NCI-H2196 (cell line): ENCODE results near the gene NRG4.
"Not testable (repeated sequence)": the region's sequence is repeated elsewhere in the genome, so short reads cannot be mapped to it uniquely, and the experiment has no call there.

Experiments used
- DNase-seq: peaks from one replicate; lab custom pipeline; 2025; ENCODE audit not compliant: unreplicated experiment; lab: John Stamatoyannopoulos, UW

NRG4 gene, protein sequence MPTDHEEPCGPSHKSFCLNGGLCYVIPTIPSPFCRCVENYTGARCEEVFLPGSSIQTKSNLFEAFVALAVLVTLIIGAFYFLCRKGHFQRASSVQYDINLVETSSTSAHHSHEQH

DNA sequence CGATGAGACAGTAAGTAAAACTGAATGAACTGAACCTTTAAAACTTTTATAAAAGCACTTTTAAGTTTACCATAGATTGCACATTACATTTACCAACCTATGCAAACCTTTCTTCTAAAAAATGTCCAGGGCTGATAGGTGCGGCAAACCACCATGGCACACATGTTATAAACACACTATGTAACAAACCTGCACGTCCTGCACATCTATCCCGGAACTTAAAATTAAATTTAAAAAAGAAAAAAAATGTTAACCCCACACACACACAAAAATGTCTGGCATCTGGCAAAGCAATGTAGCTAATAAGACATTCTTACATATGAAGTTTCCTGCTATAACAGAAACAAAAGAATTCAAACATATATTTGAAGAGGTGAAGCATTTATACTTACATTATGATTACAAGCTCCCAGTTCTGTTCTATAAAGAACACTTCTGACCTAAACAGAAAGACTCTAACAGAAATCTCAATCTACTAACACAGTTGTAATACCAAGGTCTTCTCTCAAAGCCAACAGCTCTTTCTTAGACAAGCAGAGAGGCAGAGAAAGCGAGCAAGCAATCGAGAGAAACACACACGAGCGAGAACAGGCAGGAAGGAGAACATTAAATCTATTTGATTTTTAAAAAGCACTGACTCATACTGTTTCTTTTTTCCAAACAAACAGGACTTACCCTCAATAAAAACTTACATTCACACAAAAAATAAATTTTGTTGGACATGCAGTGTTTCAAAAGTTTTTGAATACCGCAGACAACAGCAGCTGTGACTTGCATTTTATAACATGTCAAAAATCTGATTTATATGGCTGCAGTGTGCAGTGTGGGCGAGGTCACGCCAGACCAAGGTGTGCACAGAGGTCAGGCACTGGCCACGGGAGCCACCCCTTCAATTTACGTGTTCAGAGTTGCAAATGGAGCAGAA, at the start of gene NRG4:
Gene NRG4 (minus strand): TSS at position 798 of the 925 bp plus-strand sequence. CDS start 1,194 bp downstream, outside the sequence.
- no peak for DNase-seq

DNA sequence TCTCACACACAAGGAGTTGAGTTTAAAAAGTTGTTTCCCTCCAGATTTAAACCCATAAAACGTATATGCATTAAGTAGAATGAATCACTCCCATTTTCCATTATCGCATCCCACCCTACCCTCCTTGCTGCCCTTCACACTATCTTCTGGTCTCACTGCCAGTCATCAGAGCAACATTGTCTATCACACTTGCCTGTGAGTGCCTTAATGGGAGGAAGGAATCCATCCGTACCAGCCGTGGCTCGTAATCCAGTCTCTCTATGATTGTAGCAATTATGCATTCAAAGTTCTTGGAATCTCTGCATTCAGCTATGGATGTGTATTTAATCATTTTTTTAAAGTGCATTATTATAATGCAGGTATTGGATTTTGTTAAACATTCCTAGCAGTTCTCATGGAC, 49.5 kb upstream of the NRG4 start:
- DNase-seq, result no peak

DNA sequence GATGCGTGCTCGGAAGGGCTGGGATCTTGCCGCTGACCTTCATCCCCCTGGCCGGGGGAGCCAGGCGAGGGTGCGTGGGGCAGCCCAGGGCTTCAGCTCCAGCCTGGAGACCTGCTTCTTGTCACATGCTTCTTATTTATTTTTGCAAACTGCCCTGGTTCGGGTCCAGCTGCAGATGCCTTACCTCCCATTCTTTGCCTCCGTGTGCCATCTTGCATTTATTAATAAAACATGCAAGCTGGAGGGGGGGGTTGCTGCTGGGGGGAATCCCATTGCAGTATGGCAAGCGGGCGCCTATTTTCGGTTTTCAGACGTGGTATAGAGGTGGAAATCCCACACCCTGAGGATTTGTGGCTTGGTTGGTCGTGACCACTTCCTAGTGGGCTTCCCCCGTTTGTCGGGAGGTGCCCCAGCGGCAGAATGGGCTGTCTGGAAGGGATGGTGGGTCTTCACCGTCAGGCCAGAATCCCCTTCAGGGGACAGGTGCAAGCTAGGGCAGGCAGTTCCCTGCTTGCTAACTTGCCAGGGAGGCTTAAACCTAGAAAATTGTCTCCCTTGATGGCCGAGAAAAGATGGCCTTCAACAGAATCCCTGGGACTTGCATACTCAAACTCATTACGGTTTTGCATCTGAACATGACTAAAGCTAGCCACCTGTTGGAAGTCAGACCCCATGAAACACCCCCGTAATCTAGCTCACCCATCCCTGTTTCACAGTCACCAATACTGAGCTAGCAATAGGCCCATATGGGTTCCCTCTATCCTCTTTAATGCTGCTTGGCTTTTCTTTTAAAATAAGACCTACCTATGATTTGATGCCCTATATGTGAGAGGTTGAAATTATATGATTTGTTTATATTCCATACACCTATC, 48.1 kb upstream of the NRG4 start:
- DNase-seq, result no peak

DNA sequence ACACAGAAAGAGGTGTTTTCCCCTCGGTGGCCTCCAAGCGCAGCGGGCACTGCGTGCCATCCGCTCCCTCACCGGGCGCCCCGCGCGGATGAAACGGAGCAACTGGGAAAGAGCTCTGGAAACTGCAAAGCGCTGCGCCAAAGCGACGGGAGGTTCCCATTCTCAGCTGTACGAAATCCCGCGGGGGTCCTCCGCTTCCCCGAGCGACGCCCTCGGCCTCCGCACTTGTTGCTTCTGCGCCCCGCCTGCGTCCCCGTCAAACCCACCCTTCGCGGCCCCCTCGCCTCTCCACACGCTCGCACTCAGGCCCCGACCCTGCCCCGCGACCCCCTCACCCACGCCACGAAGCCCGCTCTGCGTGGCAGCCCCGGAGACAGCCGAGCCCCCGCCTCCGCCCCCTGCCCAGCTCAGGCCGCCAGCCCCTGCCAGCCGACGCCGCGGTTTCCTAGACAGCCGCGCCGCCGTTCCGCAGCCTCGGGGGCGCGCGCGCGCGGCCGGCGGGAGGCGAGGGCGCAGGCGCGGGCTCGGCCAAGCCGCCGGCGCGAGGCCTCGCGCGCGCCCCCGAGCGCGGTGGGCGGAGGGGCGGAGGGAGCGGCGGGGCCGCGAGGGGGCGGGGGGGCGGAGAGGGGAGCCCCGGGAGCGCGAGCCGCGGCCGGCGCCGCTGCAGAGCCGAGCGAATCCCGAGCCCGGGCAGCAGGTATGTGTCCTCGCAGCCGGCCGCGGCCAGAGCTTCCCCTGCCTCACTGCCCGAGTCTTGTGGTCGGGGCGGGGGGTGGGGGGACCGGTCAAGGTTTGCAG, 47.3 kb upstream of the NRG4 start, which contains the start of gene TMEM266:
Gene TMEM266 (plus strand): TSS at position 666 of the 798 bp plus-strand sequence. CDS start 74,279 bp downstream, outside the sequence.
- peak; percentile 69 for DNase-seq

DNA sequence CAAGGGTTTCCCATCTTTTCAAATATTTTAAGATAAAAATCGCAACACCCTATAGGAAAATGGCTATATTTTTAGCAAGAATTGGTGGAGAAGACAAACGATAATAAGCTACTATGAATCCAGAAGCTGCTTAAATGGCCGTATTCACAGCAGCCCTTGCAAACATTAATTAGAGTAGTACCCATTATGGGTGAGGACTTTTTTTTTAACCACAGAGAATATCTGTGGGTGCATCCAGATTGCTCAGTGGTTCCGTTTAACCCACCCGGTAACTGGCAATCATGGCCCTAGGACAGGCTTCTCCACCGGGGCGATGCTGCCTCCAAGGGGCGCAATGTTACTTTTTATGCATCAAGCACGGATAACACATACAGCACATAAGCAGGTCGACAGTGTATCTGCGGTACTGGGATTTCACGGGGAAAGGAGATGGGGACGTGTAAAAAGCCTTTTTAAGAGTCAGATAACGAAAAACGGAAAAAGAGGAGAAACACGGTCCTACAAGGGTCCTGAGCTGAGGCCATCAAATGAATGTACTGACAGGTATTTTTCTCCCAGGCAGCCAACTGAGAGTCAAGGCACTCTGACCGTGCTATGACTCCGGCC, 46.6 kb upstream of the NRG4 start:
- DNase-seq, result no peak

DNA sequence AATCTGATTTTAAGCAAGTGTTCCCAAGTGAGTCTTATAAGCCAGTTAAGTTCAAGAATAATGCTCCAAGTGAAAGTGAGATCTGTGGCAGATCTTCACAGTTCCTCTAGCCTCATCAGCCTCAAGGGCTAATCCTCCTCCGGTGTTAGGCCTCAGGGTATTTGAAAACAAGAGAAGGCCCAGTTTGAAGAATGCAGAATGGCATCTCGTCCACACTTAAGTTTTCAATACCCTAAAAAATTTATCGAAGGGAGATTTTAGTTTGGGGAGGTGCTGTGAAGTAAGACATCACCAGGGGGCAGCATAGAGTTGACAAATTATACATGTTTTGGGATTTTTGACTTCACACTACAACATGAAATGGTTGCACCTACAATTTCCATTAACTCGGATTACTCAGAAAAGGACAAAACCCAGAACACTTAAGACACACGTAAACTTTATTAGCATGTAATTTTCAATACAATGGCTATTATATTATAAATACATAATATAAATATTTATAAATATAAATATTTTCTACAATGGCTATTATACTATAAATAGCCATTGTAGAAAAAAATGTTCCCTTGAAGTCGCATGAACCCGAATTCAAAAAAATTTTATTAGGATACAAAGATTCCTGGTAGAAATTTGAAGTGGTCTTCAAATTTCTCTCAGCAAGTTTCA, 45.2 kb upstream of the NRG4 start:
- DNase-seq, result peak; percentile 30

DNA sequence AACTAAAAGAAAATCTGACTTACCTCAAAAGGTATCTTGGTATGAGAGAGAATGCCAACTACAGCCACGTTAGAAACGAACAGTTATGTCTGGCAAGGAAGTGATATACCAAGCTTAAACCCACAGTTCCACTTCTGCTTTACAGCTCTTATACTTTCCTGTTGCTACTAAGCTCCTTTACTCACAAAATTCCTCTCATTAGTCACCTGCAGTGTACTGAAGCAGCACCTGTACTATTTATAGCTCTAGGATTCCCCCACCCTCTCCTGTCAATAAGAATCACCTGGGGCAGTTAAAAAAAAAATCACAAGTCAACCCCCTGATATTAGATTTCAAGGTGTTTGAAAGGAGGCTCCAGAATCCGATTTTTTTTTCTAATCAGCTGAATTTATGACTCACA, 44.7 kb upstream of the NRG4 start:
- no peak for DNase-seq

DNA sequence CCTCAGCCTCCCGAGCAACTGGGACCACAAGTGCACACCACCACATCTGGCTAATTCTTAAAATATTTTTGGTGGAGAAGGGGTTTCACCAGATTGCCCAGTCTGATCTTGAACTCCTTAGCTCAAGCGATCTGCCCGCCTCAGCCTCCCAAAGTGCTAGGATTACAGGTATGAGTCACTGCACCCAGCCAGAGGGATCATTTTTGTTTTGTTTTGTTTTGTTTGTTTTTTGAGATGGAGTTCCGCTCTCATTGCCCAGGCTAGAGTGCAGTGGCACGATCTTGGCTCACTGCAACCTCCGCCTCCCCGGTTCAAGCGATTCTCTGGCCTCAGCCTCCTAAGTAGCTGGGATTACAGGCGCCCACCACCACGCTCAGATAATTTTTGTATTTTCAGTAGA, 42.0 kb upstream of the NRG4 start:
- not testable (repeated sequence) for DNase-seq

DNA sequence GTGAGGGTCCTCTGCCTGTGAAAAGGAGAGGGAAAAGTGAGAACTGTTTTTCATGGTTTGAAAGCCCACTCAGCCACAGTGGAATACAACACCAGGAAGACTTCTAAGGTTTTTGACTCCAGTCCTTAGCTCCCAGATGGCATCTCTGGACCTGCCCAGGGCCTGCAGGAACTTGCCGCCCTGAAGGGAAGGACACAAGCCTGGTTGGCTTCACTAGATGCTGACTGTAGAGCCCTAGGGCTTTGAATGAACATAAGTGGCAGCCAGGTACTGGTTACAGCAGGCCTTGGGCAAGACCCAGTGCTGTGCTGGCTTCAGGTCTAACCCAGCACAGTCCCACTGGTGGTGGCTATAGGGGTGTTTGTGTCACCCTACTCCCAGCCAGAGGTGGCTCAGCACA, 26.3 kb upstream of the NRG4 start:
- DNase-seq, result no peak

DNA sequence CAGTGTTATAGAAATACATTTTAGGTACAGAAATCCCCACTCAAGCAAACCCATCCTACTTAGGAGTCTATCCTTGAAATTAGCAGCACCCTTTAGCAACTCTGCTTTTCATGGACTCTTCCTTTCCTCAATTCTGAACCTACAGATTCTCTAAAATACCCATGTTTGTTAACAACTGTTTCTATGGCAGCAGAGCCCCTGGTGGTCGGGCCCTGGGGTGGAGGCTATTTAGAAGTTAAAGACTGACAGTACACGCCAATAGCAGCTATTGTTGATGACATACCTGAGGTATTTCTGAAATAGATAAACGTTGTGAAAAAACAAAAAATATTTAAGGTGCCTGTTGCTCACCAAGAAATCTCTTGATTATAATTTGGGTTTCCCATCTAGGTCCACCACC, 23.4 kb upstream of the NRG4 start:
- no peak for DNase-seq

DNA sequence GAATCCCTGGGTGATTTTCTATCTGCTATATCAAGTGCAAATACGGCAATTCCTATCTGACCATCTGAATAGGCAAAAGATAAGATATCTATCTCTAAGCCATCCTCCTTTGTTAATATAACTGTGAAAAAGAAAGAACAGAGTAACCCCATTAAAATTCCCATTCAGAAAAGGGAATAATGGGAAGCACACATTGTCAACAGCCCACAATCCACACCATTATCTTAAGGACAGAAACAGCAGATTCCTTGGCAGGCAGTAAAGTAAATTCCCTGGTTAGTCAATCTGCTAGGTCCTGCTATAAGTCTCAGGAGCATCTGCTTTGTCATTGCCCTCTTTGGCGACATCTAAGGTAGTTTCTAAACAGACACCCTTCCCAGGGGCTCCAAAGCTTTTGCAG, 21.9 kb upstream of the NRG4 start:
- DNase-seq, result no peak

DNA sequence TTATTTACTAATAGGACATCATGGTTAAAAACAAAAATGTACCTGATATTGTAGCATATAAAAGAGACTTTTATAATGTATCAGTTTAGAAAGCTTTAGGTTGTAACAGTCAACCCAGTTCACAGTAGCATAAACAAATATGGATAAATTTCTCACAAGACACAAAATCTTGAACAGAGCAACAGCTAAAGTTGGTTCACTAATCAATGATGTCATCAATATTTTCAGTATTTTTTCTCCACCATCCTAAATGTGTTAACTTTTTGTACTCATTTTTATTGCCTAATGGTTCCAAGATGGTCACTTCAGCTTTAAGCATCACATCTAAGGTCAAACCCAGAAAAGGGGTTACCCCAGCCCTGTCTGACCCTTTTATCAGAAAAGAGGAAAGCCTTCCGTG, 21.2 kb upstream of the NRG4 start:
- DNase-seq, result no peak

DNA sequence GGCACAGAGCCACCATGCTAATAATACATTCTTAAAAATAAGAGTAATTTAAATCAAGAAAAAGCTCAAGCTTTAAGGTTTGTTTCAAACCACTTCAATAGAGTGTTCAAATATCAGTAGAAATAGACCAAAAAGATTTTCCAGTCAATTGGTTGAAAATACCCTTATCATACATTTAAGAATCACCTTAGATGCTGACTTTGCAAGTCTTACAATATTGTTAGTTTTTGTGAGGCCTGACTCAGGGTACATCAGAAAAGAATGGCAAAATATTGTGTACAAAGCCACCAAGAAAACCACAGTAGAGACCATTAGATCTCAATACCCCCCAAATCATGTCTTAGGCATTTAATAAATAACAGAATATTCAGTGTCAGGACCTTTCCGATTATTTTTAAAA, 19.8 kb upstream of the NRG4 start:
- DNase-seq, result no peak

DNA sequence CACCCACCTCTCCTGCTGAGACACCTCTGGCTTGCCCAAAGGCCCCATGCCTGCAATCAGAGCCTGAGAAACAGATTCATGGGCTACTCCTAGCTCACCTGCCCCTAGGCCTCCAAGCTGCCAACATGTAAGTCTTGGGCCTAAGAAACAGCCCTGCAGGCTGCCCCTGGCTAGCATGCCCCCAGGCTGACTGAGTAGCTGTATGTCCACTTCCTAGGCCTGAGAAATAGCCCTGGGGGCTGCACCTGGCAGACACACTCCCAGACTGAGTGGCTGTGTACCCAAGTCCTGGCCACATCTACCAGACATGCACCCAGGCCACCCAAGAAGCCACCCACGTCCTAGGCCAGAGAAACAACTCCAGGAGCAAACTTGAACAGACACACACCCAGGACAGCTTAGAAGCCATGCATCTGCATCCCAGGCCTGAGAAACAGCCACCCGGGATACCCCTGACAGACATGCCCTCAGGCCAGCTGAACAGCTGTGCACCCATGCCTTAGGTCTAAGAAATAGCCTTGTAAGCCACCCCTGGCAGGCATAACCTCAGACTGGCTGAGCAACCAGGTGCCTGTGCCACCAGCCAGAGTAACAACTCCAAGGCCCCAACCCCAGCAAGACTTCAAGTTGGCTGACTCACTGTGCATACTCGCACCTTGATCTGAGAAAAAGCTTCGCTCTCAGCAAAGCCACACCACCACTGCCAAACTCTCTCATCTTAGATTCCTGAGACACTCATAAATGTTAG, 12.0 kb upstream of the NRG4 start:
- DNase-seq, result no peak

DNA sequence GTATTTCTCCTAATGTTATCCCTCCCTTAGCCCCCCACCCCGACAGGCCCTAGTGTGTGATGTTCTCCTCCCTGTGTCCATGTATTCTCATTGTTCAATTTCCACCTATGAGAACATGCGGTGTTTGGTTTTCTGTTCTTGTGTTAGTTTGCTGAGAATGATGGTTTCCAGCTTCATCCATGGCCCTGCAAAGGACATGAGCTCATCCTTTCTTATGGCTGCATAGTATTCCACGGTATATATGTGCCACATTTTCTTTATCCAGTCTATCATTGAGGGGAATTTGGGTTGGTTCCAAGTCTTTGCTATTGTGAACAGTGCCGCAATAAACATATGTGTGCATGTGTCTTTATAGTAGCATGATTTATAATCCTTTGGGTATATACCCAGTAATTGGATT, 1.2 kb upstream of the NRG4 start:
- not testable (repeated sequence) for DNase-seq

DNA sequence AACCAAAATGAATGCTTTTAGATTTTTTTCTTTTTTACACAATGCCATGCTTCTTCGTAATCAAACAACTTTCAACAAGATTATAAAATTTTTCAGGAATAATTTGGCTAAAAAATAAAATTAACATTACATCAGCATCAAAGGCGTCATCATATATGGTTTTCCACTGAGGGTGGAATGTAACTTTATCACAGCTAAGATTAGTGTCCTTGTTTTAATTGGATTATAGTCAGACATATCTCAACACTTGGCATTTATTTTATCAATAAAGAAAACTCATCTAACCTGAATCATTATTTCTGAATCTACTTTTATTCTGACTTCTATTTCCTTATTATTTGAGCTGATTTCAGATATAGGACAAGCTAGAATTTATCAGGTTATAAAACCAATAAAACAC, 1.6 kb downstream of the NRG4 start:
- no peak for DNase-seq

DNA sequence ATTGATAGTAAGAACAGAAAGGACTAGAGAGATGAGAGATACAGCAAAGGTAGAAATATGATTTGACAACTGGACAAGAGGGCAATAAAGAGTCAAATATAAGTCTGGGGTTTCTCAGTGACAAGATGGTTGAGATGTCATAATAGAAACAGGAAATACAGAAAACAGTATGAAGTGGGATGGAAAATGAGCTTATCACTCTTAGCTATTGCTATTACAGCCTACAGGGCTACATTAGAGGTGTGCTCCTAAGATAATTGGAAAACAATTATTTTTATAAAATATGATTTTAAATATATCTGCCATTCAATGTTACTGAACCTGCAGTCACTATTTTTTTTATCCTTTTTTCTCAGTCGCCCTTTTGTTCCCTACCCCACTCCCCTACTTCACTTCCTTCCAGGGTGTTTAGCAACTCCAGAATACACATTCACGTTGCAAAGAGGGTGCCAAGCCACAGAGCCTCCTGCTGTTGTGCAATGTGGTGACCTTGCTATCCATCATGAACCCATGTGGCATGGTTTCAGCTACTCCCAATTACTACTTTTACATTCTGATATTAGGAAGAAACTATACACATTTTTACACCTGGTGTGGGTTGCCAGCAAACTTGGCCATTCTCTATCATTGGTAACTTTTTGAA, 6.0 kb downstream of the NRG4 start:
- DNase-seq, result no peak

DNA sequence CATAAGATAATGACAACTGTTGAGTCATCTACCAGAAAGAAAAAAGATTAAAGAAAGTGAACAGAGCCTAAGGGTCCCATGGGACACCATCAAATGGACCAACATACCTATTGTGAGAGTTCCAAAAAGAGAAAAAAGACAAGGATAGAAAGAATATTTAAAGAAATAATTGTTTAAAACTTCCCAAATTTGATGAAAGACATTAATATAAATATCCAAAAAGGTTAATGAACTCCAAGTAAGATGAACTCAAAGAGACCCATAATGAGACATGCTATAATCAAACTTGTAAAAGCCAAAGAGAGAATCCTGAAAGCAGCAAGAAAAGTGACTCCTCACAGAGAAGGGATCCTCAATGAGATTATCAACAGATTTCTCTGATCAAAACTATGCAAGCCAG, 8.9 kb downstream of the NRG4 start:
- DNase-seq, result no peak

DNA sequence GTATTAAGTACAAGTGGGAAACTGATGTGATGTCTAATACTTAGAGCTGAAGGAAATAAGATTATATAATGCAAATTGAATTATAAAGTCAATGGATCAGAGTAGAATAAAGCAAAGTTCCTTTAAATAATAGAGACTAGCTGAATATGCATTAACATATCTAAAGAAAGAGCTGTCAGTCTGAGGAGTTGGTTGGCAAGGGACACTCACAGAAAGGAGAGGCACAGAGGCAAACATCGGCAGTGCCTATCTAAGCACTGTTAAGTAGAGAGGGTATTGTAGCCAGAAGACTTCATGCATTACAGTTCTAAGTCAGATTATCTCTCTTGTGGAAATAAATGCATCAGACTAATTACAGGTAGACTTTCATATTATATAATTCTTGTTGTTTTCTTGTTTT, 16.6 kb downstream of the NRG4 start:
- DNase-seq, result no peak
